Camera-type eye (tissue), 1 donor: ENCODE data around the gene ACOT11. TPM values are rescaled to one million over a fixed set of nuclear protein-coding genes. Genes with fewer than 3 reads are reported as not detected.

Experiments
- total RNA-seq: library from RNA; depleted of rRNA; stranded (reverse); fragments of >200 nt; gene quantifications from one replicate; pipeline ENCODE4 v1.2.3, GENCODE V29; 2014

The ACOT11 gene
- 26.9 TPM for total RNA-seq

DNA sequence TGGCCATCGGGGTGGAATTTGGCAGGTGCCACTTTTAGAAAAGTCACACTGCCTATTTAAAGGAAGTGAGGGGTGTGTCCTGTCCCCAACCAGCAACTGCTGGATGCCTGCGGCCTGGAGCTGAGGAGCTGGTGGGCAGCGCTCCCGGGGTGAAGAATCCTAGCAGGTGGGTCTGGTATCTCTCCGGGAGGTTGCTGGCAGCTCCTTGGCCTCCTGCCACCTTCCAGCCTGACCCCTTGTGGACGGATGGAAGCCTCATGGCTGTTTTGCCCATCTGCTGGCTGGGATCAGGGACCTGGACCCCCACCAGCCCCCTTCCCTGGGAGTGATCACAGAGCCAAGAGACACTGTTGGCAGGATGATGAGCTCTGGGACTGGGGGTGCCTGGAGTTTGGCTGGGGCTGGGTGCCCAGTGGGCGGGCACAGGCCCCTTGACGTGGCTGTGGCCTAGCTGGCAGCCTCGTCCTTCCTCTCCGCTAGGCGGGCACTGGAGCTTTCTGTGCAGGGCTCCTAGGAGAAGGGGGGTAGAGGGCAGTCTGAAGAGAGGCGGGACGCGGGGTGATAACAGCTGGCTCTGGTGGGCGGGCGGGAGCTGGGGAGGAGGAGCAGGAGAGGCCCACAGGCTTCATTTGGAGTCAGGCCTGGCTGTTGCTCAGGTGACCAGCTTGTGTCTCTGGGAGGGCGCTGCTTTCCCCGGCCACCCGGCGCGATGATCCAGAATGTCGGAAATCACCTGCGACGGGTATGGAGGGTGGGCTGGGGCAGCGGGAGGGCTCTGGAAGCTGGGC, at the start of gene ACOT11:
TSS of gene ACOT11 (plus strand) at position 628 of the 788 bp plus-strand sequence. CDS start at position 710, 82 bp downstream.

GRCh38 chr1:54623216-54624007, 75.4 kb downstream of the ACOT11 start, which contains the start of gene FAM151A:
FAM151A (minus strand) TSS chr1:54623525; CDS start chr1:54623395, 130 bp downstream.

GRCh38 chr1:54640863-54641836, 93.1 kb downstream of the ACOT11 start, which contains the start of gene MROH7:
MROH7 (plus strand) TSS chr1:54641786; CDS start chr1:54652927, 11,141 bp downstream.

Other genes starting within 250 kb of the ACOT11 start
- 43.4 TPM for gene SSBP3, start 141.8 kb upstream of the ACOT11 start, total RNA-seq
- not detected for gene FAM151A, start 75.3 kb downstream of the ACOT11 start, total RNA-seq
- gene MROH7, start 93.6 kb downstream of the ACOT11 start, total RNA-seq, result 8.5 TPM
- gene TTC4, start 167.6 kb downstream of the ACOT11 start, total RNA-seq, result 28.6 TPM
- gene PARS2, start 216.3 kb downstream of the ACOT11 start, total RNA-seq, result 8.4 TPM